ENCODE measurements around the gene SLC7A6. TPM values are rescaled to one million over a fixed set of nuclear protein-coding genes. Genes with fewer than 3 reads are reported as not detected.

The SLC7A6 gene
- total RNA-seq, 2 donors from 2014 or later = 43.6 to 47.2 TPM

DNA sequence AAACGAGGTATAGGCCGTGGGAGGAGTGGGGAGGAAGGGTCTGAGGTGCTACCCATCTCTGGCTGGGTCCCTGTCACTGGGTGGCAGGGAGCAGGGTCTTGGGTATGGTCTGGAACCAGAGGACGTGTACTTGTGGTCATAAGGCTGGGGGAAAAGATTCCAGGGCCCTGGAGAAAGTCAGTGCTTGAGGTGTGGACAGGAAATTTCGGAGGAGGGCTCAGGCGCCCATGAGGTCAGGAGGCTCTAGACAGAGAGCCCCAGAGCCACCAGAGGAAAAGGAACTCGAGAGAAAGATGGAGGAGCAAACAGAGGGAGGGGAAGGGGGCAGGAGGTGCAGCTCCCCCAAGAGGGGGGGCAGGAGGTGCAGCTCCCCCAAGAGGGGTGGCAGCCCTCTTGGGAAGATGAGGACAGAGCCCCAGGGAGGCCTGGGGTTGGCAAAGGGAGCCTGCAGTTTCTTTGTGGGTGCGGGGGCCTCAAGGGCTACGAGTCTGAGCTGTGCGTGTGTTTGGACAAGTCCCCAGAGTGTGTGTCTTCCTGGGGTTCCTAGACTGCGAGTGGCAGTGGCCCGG is 683 bp upstream of the SLC7A6 start:
- H3K27me3 Mint-ChIP-seq (ENCODE audit: insufficient read depth) = peaks cover 2% of the 10 kb centered on the region
- H3K27ac ChIP-seq (ENCODE audit: low read depth, low read length) = no peak overlapping the region
- no peak for DNase-seq

DNA sequence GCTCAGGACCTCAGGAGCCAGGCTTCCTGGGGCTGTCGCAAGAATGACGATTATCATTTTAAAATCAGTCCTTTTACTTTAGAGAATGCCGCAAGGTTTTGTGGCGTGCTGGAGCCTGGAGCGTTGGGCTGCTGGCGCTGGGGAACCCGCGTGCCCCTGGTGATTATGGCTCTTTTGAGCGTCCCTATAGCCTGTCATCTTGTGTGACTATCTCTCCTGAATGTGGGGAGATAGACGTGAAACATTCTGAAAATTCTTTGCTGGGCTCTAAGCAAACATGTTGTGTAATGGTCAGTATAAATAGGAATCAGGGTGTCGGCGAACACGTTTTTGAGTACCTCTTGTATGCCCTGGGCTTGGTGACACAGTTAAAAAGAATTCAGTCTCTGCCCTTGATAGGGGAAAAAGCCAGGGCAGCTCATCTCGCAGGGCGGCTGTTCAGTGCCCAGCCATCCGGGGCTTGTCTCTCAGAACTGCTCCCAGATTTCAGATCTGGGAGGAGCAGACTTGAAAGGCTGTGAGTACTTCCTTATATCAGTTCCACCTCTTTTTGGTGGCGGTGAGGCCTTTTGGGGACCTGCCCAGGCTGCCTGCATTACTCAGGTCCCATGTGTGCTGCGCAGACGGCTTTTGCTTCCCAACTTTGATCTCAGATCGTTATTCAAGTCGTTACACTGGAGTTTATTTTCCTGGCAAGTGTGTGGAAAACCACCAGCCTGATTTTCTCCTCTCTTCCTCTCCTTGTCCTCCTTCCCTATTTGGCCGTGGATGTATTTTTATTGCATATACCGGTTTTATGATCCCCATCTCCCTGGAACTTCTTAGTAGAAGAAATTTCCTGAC is 973 bp downstream of the SLC7A6 start:
- peak overlapping the region; percentile 12 for H3K27ac ChIP-seq (ENCODE audit: low read depth, low read length)
- H3K4me3 ChIP-seq (ENCODE audit: low read length) = peak overlapping the region; percentile 80
- no peaks in the 10 kb centered on the region for H3K9me3 ChIP-seq (ENCODE audit: control insufficient read depth, low read length)
- H3K9me3 Mint-ChIP-seq = no peaks in the 10 kb centered on the region
- no peaks in the 10 kb centered on the region for H3K27me3 ChIP-seq (ENCODE audit: control insufficient read depth, insufficient read depth, low read length, poor library complexity, severe bottlenecking)
- peaks cover 2% of the 10 kb centered on the region for H3K27me3 Mint-ChIP-seq (ENCODE audit: insufficient read depth)
- H3K36me3 ChIP-seq (ENCODE audit: control insufficient read depth, insufficient read depth, low read length) = peaks cover 6% of the 10 kb centered on the region
- WGBS, 2 experiments (ENCODE audit: insufficient coverage in 1 of 2, insufficient read length in 1 of 2) = 19 to 25% methylated on average over 16 to 23 of the region's 23 CpGs
- peaks cover 30% of the 10 kb centered on the region for H3K4me1 Mint-ChIP-seq
- DNase-seq = peak; percentile 77
- H3K4me1 ChIP-seq (ENCODE audit: control insufficient read depth, insufficient read depth, low read length) = peaks cover 9% of the 10 kb centered on the region
- H3K27ac Mint-ChIP-seq = peak overlapping the region; percentile 95
- TF ChIP-seq, protein P1, sequence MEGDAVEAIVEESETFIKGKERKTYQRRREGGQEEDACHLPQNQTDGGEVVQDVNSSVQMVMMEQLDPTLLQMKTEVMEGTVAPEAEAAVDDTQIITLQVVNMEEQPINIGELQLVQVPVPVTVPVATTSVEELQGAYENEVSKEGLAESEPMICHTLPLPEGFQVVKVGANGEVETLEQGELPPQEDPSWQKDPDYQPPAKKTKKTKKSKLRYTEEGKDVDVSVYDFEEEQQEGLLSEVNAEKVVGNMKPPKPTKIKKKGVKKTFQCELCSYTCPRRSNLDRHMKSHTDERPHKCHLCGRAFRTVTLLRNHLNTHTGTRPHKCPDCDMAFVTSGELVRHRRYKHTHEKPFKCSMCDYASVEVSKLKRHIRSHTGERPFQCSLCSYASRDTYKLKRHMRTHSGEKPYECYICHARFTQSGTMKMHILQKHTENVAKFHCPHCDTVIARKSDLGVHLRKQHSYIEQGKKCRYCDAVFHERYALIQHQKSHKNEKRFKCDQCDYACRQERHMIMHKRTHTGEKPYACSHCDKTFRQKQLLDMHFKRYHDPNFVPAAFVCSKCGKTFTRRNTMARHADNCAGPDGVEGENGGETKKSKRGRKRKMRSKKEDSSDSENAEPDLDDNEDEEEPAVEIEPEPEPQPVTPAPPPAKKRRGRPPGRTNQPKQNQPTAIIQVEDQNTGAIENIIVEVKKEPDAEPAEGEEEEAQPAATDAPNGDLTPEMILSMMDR (conservative IDR thresholded peaks at IDR 0.05) = no peak
- peak overlapping the region; percentile 90 for H3K4me3 Mint-ChIP-seq
- H3K36me3 Mint-ChIP-seq (ENCODE audit: low read depth) = peaks cover 5% of the 10 kb centered on the region
- peak overlapping the region; percentile 97 for H3K9ac ChIP-seq (ENCODE audit: extremely low read depth, low read length, poor library complexity, severe bottlenecking)

More for the DNA sequence above, 683 bp upstream of the SLC7A6 start:
- Histone ChIP-seq H3K9me3 (ENCODE audit: control insufficient read depth, low read length) (no peaks in the 10 kb centered on the region), H3K4me1 (ENCODE audit: control insufficient read depth, insufficient read depth, low read length) (peaks cover 9% of the 10 kb centered on the region), H3K27me3 (ENCODE audit: control insufficient read depth, insufficient read depth, low read length, poor library complexity, severe bottlenecking) (no peaks in the 10 kb centered on the region), H3K36me3 (ENCODE audit: control insufficient read depth, insufficient read depth, low read length) (peaks cover 3% of the 10 kb centered on the region), H3K4me3 (ENCODE audit: low read length) (peak overlapping the region; percentile 73), H3K9ac (ENCODE audit: extremely low read depth, low read length, poor library complexity, severe bottlenecking) (peak overlapping the region; percentile 82)
- Mint-ChIP-seq H3K9me3 (no peaks in the 10 kb centered on the region), H3K27ac (peak overlapping the region; percentile 88), H3K36me3 (ENCODE audit: low read depth) (no peaks in the 10 kb centered on the region), H3K4me1 (peaks cover 23% of the 10 kb centered on the region), H3K4me3 (peak overlapping the region; percentile 90)
- WGBS, 2 experiments (ENCODE audit: insufficient coverage in 1 of 2, insufficient read length in 1 of 2) = 50 to 67% methylated on average over 7 to 11 of the region's 11 CpGs
- TF ChIP-seq, protein P1 (conservative IDR thresholded peaks at IDR 0.05) = no peak

DNA sequence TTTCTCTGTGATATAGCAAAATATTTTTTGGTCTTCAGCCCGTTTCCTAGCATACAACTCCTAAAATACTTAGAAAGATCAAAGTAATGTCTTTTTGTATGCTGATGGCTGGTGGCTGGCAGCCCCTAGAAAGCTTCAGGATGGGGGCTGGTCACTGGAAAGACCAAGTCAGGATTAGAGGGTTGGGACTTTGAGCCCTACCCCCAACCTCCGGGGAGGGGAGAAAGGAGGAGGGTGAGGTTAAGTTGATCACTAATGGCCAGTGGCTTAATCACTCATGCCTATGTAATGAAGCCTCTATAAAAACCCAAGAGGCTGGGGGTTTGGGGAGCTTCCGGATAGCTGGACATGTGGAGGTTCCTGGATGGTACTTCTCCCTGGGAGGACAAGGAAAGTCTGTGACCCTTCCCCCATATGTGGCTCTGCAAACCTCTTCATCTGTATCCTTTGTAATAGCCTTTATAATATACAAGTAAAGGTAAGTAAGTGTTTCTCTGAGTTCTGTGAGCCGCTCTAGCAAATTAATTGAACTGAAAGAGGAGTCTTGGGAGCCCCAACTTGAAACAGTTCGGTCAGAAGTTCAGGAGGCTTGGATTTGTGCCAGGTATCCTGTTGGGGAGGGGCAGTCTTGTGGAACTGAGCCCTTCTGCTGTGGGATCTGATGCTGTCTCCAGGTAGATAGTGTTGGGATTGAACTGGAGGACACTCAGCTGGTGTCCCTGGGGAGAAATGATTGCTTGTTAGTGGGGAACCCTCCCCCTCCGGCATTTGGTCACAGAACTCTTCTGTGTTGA is 3.5 kb downstream of the SLC7A6 start:
- Mint-ChIP-seq H3K27ac (peak overlapping the region; percentile 87), H3K4me1 (peaks cover 37% of the 10 kb centered on the region), H3K9me3 (no peaks in the 10 kb centered on the region), H3K4me3 (peak overlapping the region; percentile 54), H3K36me3 (ENCODE audit: low read depth) (peaks cover 12% of the 10 kb centered on the region), H3K27me3 (ENCODE audit: insufficient read depth) (peaks cover 2% of the 10 kb centered on the region)
- Histone ChIP-seq H3K4me3 (ENCODE audit: low read length) (peak overlapping the region; percentile 78), H3K9ac (ENCODE audit: extremely low read depth, low read length, poor library complexity, severe bottlenecking) (peak overlapping the region; percentile 13), H3K27me3 (ENCODE audit: control insufficient read depth, insufficient read depth, low read length, poor library complexity, severe bottlenecking) (no peaks in the 10 kb centered on the region), H3K9me3 (ENCODE audit: control insufficient read depth, low read length) (no peaks in the 10 kb centered on the region), H3K36me3 (ENCODE audit: control insufficient read depth, insufficient read depth, low read length) (peaks cover 17% of the 10 kb centered on the region), H3K4me1 (ENCODE audit: control insufficient read depth, insufficient read depth, low read length) (peaks cover 14% of the 10 kb centered on the region), H3K27ac (ENCODE audit: low read depth, low read length) (no peak overlapping the region)
- TF ChIP-seq, protein P1 (conservative IDR thresholded peaks at IDR 0.05) = no peak
- 50 to 70% methylated on average over 3 to 5 of the region's 6 CpGs for WGBS, 2 experiments (ENCODE audit: insufficient coverage in 1 of 2, insufficient read length in 1 of 2)
- DNase-seq = peak; percentile 80
